GM19467 (cell line): ENCODE results near the gene CPS1.

Source experiments
- ATAC-seq: cut with Tn5 transposase; IDR thresholded peaks from one replicate; pipeline ENCODE4 v1.9.1; 2021; ENCODE audit warnings: mild to moderate bottlenecking, moderate library complexity; ENCODE audit not compliant: unreplicated experiment

The CPS1 gene

GRCh38 chr2:210546424-210547208 is 9.8 kb upstream of the CPS1 start:
- no peak for ATAC-seq

- ATAC-seq = no peak
These were observed 8.4 kb upstream of the CPS1 start for GRCh38 chr2:210548031-210548430.

- no peak for ATAC-seq
These were observed 7.5 kb upstream of the CPS1 start for GRCh38 chr2:210548878-210549384.

- ATAC-seq = no peak
These were observed 5.4 kb upstream of the CPS1 start for GRCh38 chr2:210551001-210551400.

- no peak for ATAC-seq
These were observed 3.0 kb upstream of the CPS1 start for GRCh38 chr2:210553373-210553772.

GRCh38 chr2:210555555-210555954 is 844 bp upstream of the CPS1 start:
- no peak for ATAC-seq

GRCh38 chr2:210557721-210558120 is 1.3 kb downstream of the CPS1 start:
- ATAC-seq = no peak

GRCh38 chr2:210558708-210559107 is 2.3 kb downstream of the CPS1 start:
- ATAC-seq = no peak

- no peak for ATAC-seq
These were observed 2.8 kb downstream of the CPS1 start for GRCh38 chr2:210559182-210559581.

- no peak for ATAC-seq
These were observed 5.1 kb downstream of the CPS1 start for GRCh38 chr2:210561475-210561874.

GRCh38 chr2:210562091-210562490 is 5.7 kb downstream of the CPS1 start:
- ATAC-seq = no peak

GRCh38 chr2:210562502-210563080 is 6.2 kb downstream of the CPS1 start:
- no peak for ATAC-seq

- no peak for ATAC-seq
These were observed 10.9 kb downstream of the CPS1 start for GRCh38 chr2:210567279-210567678.

- no peak for ATAC-seq
These were observed 11.7 kb downstream of the CPS1 start for GRCh38 chr2:210568108-210568507.

- peak; percentile 92 for ATAC-seq
These were observed 21.1 kb downstream of the CPS1 start for GRCh38 chr2:210577263-210578071.

- no peak for ATAC-seq
These were observed 28.4 kb downstream of the CPS1 start for GRCh38 chr2:210584834-210585233.

- no peak for ATAC-seq
These were observed 30.0 kb downstream of the CPS1 start for GRCh38 chr2:210586381-210586780.

GRCh38 chr2:210591663-210592062 is 35.3 kb downstream of the CPS1 start:
- ATAC-seq = no peak

GRCh38 chr2:210592726-210593125 is 36.3 kb downstream of the CPS1 start:
- no peak for ATAC-seq

- ATAC-seq = no peak
These were observed 36.8 kb downstream of the CPS1 start for GRCh38 chr2:210593166-210593565.

- ATAC-seq = no peak
These were observed 41.8 kb downstream of the CPS1 start for GRCh38 chr2:210598219-210598618.

GRCh38 chr2:210599476-210599875 is 43.1 kb downstream of the CPS1 start:
- ATAC-seq = no peak
